Chondrocyte (in vitro differentiated cells): ENCODE measurements around the gene ZNF333. TPM values are rescaled to one million over a fixed set of nuclear protein-coding genes. Genes with fewer than 3 reads are reported as not detected.
"Not testable (repeated sequence)": the region's sequence is repeated elsewhere in the genome, so short reads cannot be mapped to it uniquely, and the experiment has no call there.

Experiments
- DNase-seq: peaks from one replicate; pipeline ENCODE4 v3.0.0; 2021; ENCODE audit warnings: mixed read lengths, low spot score
- H3K27ac Mint-ChIP-seq: one replicate; pipeline ENCODE4 v1.8.0; 2021; ENCODE audit warnings: mild to moderate bottlenecking, moderate library complexity, mixed read lengths; ENCODE audit not compliant: unreplicated experiment
- H3K27me3 Mint-ChIP-seq: 2 replicates; pipeline ENCODE4 v1.8.0; 2021; ENCODE audit warnings: low read depth, mixed read lengths
- H3K36me3 Mint-ChIP-seq: 2 replicates; pipeline ENCODE4 v1.8.0; 2021; ENCODE audit warnings: low read depth, mixed read lengths
- H3K4me1 Mint-ChIP-seq: 2 replicates; pipeline ENCODE4 v1.8.0; 2021; ENCODE audit warnings: low read depth, mild to moderate bottlenecking, mixed read lengths
- H3K4me3 Mint-ChIP-seq: one replicate; pipeline ENCODE4 v1.8.0; 2021; ENCODE audit warnings: mild to moderate bottlenecking, moderate library complexity, mixed read lengths; ENCODE audit not compliant: unreplicated experiment
- H3K9me3 Mint-ChIP-seq: 2 replicates; pipeline ENCODE4 v1.8.0; 2021; ENCODE audit warnings: low read depth, mixed read lengths
- total RNA-seq: library from RNA; stranded (reverse); gene quantifications from 3 replicates; pipeline ENCODE4 v1.2.1, GENCODE V29; 2021
- TF ChIP-seq, protein P1 (sequence below): fragments of 200-600 bp; sonication (generic); IDR thresholded peaks from 2 replicates; pipeline ENCODE4 v1.5.0; 2021; ENCODE audit warnings: antibody characterized with exemption, mild to moderate bottlenecking, moderate library complexity

Gene ZNF333
- total RNA-seq, 1 donor from 2014 or later = 13.0 TPM

GRCh38 chr19:14769201-14769600, 79.4 kb downstream of the ZNF333 start:
- DNase-seq = no peak

DNA sequence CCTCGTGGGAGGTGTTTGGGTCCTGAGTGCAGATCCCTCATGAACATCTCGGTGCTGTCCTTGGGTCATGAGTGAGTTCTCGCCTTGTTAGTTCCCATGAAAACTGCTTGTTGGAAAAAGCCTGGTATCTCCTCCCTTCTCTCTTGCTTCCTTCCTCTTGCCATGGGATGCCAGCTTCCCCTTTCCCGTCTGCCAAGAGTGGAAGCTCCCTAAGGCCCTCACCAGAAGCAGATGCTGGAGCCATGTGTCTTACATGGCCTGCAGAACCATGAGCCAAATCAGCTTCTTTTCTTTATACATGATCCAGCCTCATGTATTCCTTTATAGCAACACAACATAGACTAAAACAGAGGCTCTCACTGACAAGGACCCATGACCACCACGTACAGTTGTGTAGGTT, 80.3 kb downstream of the ZNF333 start:
- Mint-ChIP-seq H3K36me3 (no peaks in the 10 kb centered on the region), H3K27ac (no peak overlapping the region), H3K27me3 (peaks cover 4% of the 10 kb centered on the region), H3K9me3 (no peaks in the 10 kb centered on the region), H3K4me1 (no peaks in the 10 kb centered on the region), H3K4me3 (no peak overlapping the region)
- peak; percentile 15 for DNase-seq
- TF ChIP-seq, protein P1, sequence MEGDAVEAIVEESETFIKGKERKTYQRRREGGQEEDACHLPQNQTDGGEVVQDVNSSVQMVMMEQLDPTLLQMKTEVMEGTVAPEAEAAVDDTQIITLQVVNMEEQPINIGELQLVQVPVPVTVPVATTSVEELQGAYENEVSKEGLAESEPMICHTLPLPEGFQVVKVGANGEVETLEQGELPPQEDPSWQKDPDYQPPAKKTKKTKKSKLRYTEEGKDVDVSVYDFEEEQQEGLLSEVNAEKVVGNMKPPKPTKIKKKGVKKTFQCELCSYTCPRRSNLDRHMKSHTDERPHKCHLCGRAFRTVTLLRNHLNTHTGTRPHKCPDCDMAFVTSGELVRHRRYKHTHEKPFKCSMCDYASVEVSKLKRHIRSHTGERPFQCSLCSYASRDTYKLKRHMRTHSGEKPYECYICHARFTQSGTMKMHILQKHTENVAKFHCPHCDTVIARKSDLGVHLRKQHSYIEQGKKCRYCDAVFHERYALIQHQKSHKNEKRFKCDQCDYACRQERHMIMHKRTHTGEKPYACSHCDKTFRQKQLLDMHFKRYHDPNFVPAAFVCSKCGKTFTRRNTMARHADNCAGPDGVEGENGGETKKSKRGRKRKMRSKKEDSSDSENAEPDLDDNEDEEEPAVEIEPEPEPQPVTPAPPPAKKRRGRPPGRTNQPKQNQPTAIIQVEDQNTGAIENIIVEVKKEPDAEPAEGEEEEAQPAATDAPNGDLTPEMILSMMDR = no peak

More at GRCh38 chr19:14769201-14769600, 79.4 kb downstream of the ZNF333 start:
- TF ChIP-seq, protein P1 = no peak
- Mint-ChIP-seq H3K36me3 (no peaks in the 10 kb centered on the region), H3K9me3 (peaks cover under 1% of the 10 kb centered on the region), H3K27ac (no peak overlapping the region), H3K27me3 (peaks cover 4% of the 10 kb centered on the region), H3K4me1 (no peaks in the 10 kb centered on the region), H3K4me3 (no peak overlapping the region)

GRCh38 chr19:14770944-14771839, 81.3 kb downstream of the ZNF333 start:
- Mint-ChIP-seq H3K36me3 (no peaks in the 10 kb centered on the region), H3K4me1 (no peaks in the 10 kb centered on the region), H3K9me3 (no peaks in the 10 kb centered on the region), H3K27ac (no peak overlapping the region), H3K4me3 (no peak overlapping the region), H3K27me3 (peaks cover 7% of the 10 kb centered on the region)
- peak; percentile 14 for DNase-seq
- TF ChIP-seq, protein P1 = no peak

DNA sequence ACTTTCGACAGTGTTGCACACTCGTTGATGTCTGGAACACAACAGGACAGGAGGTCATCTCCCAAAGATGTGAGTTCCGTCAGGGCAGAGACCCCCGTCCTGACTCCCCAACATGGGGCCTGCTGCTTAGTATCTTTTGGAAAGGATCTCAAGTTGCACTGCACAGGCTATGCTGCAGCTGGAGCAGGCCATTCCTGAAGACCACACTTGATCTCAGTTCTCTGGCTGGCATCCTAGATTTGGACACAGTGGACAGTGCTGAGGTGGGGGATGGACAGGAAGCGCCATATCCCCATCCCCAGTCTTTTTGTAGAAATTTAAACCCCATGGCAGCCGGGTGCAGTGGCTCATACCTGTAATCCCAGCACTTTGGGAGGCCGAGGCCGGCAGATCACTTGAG, 82.6 kb downstream of the ZNF333 start:
- H3K9me3 Mint-ChIP-seq = no peaks in the 10 kb centered on the region
- no peaks in the 10 kb centered on the region for H3K4me1 Mint-ChIP-seq
- TF ChIP-seq, protein P1 = no peak
- no peak for DNase-seq
- no peak overlapping the region for H3K4me3 Mint-ChIP-seq
- no peak overlapping the region for H3K27ac Mint-ChIP-seq
- H3K36me3 Mint-ChIP-seq = no peaks in the 10 kb centered on the region
- peaks cover 7% of the 10 kb centered on the region for H3K27me3 Mint-ChIP-seq

- Mint-ChIP-seq H3K9me3 (no peaks in the 10 kb centered on the region), H3K4me1 (no peaks in the 10 kb centered on the region), H3K27ac (no peak overlapping the region), H3K27me3 (peaks cover 7% of the 10 kb centered on the region), H3K4me3 (no peak overlapping the region), H3K36me3 (no peaks in the 10 kb centered on the region)
- no peak for DNase-seq
- TF ChIP-seq, protein P1 = no peak
These were observed 83.1 kb downstream of the ZNF333 start for GRCh38 chr19:14772995-14773394.

DNA sequence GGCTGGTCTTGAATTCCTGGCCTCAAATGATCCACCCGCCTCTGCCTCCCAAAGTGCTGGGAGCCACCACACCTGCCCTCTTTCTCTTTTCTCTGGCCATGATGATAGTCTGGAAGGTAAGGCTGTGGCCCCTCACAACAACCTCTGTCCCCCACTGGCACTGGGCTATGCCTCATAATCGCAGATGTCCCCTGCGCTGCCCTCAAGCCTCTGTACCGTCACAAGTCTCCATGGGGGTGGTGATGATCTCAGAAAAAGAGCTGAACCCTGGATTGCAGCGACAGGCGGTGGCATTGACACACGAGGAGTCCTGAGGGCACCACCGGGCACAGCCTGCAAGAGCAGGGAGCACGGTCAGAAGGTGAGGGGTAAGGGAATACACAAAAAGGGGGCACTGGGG, 83.9 kb downstream of the ZNF333 start:
- not testable (repeated sequence) for H3K27ac Mint-ChIP-seq, H3K27me3 Mint-ChIP-seq, H3K9me3 Mint-ChIP-seq, H3K4me3 Mint-ChIP-seq, DNase-seq, H3K36me3 Mint-ChIP-seq, H3K4me1 Mint-ChIP-seq
